Endodermal cell (in vitro differentiated cells): ENCODE data around the gene CACHD1. TPM values are rescaled to one million over a fixed set of nuclear protein-coding genes. Genes with fewer than 3 reads are reported as not detected.

Source experiments
- DNase-seq: peaks from one replicate; pipeline ENCODE4 v3.0.0-alpha.2; 2017
- H3K27ac ChIP-seq: 2 replicates; pipeline ENCODE4 v1.5.1; 2013; ENCODE audit warnings: mild to moderate bottlenecking, low read depth, low read length, moderate library complexity
- H3K27me3 ChIP-seq: 2 replicates; pipeline ENCODE4 v1.6.1; 2013; ENCODE audit warnings: mild to moderate bottlenecking, low read length, moderate library complexity; ENCODE audit not compliant: insufficient read depth, control insufficient read depth, poor library complexity, severe bottlenecking
- H3K36me3 ChIP-seq: 2 replicates; pipeline ENCODE4 v1.7.0; 2013; ENCODE audit warnings: mild to moderate bottlenecking, low read length, moderate library complexity; ENCODE audit not compliant: control insufficient read depth, insufficient read depth
- H3K4me1 ChIP-seq: one replicate; pipeline ENCODE4 v1.7.0; 2013; ENCODE audit warnings: low read length; ENCODE audit not compliant: control insufficient read depth, insufficient read depth
- H3K4me3 ChIP-seq: 2 replicates; pipeline ENCODE4 v1.5.1; 2013; ENCODE audit warnings: mild to moderate bottlenecking, low read length, moderate library complexity
- H3K9ac ChIP-seq: 2 replicates; pipeline ENCODE4 v1.6.1; 2013; ENCODE audit warnings: mild to moderate bottlenecking, low read length, moderate library complexity; ENCODE audit not compliant: poor library complexity, severe bottlenecking; ENCODE audit errors: extremely low read depth
- H3K9me3 ChIP-seq: 2 replicates; pipeline ENCODE4 v1.6.1; 2013; ENCODE audit warnings: mild to moderate bottlenecking, low read length, moderate library complexity; ENCODE audit not compliant: control insufficient read depth
- H3K27ac Mint-ChIP-seq: 2 replicates; pipeline ENCODE4 v1.8.0; 2020; ENCODE audit warnings: mixed read lengths
- H3K27me3 Mint-ChIP-seq: 2 replicates; pipeline ENCODE4 v1.8.0; 2021; ENCODE audit warnings: mild to moderate bottlenecking, mixed read lengths; ENCODE audit not compliant: insufficient read depth
- H3K36me3 Mint-ChIP-seq: 2 replicates; pipeline ENCODE4 v1.8.0; 2020; ENCODE audit warnings: low read depth, mixed read lengths
- H3K4me1 Mint-ChIP-seq: 2 replicates; pipeline ENCODE4 v1.8.0; 2020; ENCODE audit warnings: mixed read lengths
- H3K4me3 Mint-ChIP-seq: 2 replicates; pipeline ENCODE4 v1.8.0; 2020; ENCODE audit warnings: mild to moderate bottlenecking, moderate library complexity, mixed read lengths
- H3K9me3 Mint-ChIP-seq: 2 replicates; pipeline ENCODE4 v1.8.0; 2020; ENCODE audit warnings: mild to moderate bottlenecking, mixed read lengths
- WGBS, 2 experiments: methylation state at CpG; one replicate each; pipeline versions ENCODE4 v1.1.5 to v1.1.7; 2013; ENCODE audit warnings: missing lambda C conversion rate in 2 of 2, mixed read lengths in 1 of 2; ENCODE audit not compliant: insufficient coverage in 1 of 2, insufficient read length in 1 of 2; 5-methylcytosine and 5-hydroxymethylcytosine counted together
- total RNA-seq, 2 donors: library from RNA; stranded (reverse); fragmentation: NEBNext Ultra II Directional in 1 of 2; extraction: Animal tissue kit (Norgen Biotek cat#: 25700) in 1 of 2; gene quantifications; 2 replicates in 1 of 2; 3 replicates in 1 of 2; pipeline ENCODE4 v1.2.1, GENCODE V29; 2021
- TF ChIP-seq, protein P1 (sequence below): fragments of 200-600 bp; sonication (generic); conservative IDR thresholded peaks from 2 replicates; pipeline ENCODE4 v1.5.0; 2021; ENCODE audit warnings: antibody characterized with exemption, mild to moderate bottlenecking

The CACHD1 gene
- total RNA-seq, 2 donors from 2014 or later = 29.2 to 40.7 TPM

DNA sequence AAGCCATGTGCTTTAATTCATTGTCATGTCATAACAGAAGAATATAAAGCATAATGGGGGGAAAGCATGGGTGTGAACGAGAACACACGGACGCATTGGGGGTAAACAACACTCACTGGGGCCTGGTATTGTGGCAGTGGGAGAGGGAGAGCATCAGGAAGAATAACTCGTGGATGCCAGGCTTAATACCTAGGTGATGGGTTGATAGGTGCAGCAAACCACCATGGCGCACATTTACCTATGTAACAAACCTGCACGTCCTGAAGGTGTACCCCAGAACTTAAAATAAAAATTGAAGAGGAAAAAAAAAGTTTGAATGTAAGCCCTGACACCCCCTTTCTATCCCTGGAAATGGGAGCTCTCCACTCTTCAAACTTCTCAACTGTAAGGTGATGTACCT, 34.9 kb upstream of the CACHD1 start:
- H3K9me3 Mint-ChIP-seq = no peaks in the 10 kb centered on the region
- Histone ChIP-seq H3K9me3 (peaks cover 8% of the 10 kb centered on the region), H3K27me3 (peaks cover 34% of the 10 kb centered on the region), H3K4me3 (no peak overlapping the region), H3K27ac (no peak overlapping the region), H3K9ac (no peak overlapping the region), H3K4me1 (no peaks in the 10 kb centered on the region), H3K36me3 (no peaks in the 10 kb centered on the region)
- no peak overlapping the region for H3K27ac Mint-ChIP-seq
- 86 to 87% methylated on average over 5 to 6 of the region's 6 CpGs for WGBS, 2 experiments
- no peak overlapping the region for H3K4me3 Mint-ChIP-seq
- peaks cover 25% of the 10 kb centered on the region for H3K4me1 Mint-ChIP-seq
- TF ChIP-seq, protein P1, sequence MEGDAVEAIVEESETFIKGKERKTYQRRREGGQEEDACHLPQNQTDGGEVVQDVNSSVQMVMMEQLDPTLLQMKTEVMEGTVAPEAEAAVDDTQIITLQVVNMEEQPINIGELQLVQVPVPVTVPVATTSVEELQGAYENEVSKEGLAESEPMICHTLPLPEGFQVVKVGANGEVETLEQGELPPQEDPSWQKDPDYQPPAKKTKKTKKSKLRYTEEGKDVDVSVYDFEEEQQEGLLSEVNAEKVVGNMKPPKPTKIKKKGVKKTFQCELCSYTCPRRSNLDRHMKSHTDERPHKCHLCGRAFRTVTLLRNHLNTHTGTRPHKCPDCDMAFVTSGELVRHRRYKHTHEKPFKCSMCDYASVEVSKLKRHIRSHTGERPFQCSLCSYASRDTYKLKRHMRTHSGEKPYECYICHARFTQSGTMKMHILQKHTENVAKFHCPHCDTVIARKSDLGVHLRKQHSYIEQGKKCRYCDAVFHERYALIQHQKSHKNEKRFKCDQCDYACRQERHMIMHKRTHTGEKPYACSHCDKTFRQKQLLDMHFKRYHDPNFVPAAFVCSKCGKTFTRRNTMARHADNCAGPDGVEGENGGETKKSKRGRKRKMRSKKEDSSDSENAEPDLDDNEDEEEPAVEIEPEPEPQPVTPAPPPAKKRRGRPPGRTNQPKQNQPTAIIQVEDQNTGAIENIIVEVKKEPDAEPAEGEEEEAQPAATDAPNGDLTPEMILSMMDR = no peak
- peaks cover 42% of the 10 kb centered on the region for H3K27me3 Mint-ChIP-seq
- DNase-seq = no peak
- no peaks in the 10 kb centered on the region for H3K36me3 Mint-ChIP-seq

DNA sequence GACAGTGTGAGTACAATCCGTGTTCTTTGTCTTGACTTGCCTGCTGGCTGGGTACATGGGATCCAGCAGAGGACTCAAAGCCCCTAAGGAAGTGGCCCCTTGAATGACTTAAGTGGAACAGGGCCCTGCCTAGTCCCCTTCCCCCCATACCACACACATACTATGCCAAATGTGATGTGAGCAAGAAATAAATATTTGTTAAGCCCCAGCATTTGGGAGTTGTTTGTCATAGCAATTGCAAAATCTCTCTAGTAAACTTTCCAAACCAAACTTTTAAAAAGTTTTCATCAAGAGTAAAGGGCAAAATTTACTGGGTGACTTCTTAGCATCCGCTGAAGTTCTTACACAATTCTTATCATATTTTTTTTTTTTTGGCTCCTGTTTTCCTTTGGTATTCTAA, 32.5 kb upstream of the CACHD1 start:
- H3K27me3 Mint-ChIP-seq = peaks cover 40% of the 10 kb centered on the region
- WGBS, 2 experiments = 90 to 92% methylated on average over 2 of the region's 2 CpGs
- Histone ChIP-seq H3K4me3 (no peak overlapping the region), H3K4me1 (no peaks in the 10 kb centered on the region), H3K9ac (no peak overlapping the region), H3K36me3 (no peaks in the 10 kb centered on the region), H3K9me3 (peaks cover 8% of the 10 kb centered on the region), H3K27me3 (peaks cover 29% of the 10 kb centered on the region), H3K27ac (no peak overlapping the region)
- peaks cover 20% of the 10 kb centered on the region for H3K4me1 Mint-ChIP-seq
- H3K27ac Mint-ChIP-seq = no peak overlapping the region
- TF ChIP-seq, protein P1 = no peak
- DNase-seq = no peak
- H3K4me3 Mint-ChIP-seq = no peak overlapping the region
- no peaks in the 10 kb centered on the region for H3K36me3 Mint-ChIP-seq
- H3K9me3 Mint-ChIP-seq = no peaks in the 10 kb centered on the region

DNA sequence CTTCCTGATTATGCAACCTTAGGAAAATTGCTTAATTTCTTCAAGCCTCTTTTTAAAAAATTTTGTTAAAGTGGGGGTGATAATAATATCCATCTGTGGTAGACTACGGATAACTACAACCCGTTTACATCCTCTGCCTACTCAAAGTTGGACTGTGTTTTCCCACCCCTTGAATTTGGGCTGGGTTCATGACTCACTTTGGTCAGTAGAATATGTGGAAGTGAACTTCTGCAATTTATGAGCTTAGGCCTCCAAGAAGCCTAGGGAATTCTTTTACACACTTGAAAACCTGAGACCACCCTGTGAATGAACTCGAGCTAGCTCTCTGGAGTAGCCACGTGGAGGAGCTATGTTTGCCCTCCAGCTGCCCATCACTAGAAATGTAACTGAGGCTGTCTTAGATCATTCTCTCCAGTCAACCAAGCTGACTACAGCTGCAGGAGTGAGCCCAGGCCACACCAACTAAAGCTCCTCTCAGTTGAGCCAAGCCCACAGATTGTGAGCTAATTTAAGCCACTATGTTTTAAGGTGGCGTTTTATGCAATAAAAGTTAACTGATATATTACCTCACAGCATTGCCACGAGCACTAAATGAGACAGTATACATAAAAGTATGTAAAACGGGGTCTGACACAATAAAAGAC, 29.6 kb upstream of the CACHD1 start:
- Histone ChIP-seq H3K27ac (no peak overlapping the region), H3K9me3 (peaks cover 8% of the 10 kb centered on the region), H3K36me3 (no peaks in the 10 kb centered on the region), H3K4me3 (no peak overlapping the region), H3K9ac (no peak overlapping the region), H3K4me1 (no peaks in the 10 kb centered on the region), H3K27me3 (peaks cover 20% of the 10 kb centered on the region)
- 69 to 92% methylated on average over 3 to 7 of the region's 7 CpGs for WGBS, 2 experiments
- Mint-ChIP-seq H3K4me3 (no peak overlapping the region), H3K9me3 (peaks cover 2% of the 10 kb centered on the region), H3K27ac (no peak overlapping the region), H3K4me1 (peaks cover under 1% of the 10 kb centered on the region), H3K27me3 (peaks cover 34% of the 10 kb centered on the region), H3K36me3 (no peaks in the 10 kb centered on the region)
- no peak for DNase-seq
- TF ChIP-seq, protein P1 = no peak
